IMR-90 (cell line): ENCODE data around the gene BCL2L2. TPM values are rescaled to one million over a fixed set of nuclear protein-coding genes. Genes with fewer than 3 reads are reported as not detected.
A peak's percentile ranks its signal among the peaks of the same experiment; 100 is the strongest.

Source experiments
- ATAC-seq: fragments of 200-7000 bp; cut with Tn5 transposase; 2 replicates; pipeline ENCODE4 v1.9.1; 2020; ENCODE audit warnings: low read depth, mild to moderate bottlenecking, moderate library complexity
- BruUV-seq: library from RNA; stranded (reverse); fragments of 400-500 nt; replicated peaks from 2 replicates; lab custom pipeline; 2021; lab: Mats Ljungman, UMichigan
- CTCF ChIA-PET: fragments of 300-600 bp; formaldehyde crosslinking; extraction: SDS; loops from one replicate; lab custom pipeline; 2021; ENCODE audit warnings: antibody characterized with exemption; lab: Yijun Ruan, JAX
- POLR2A ChIA-PET: fragments of 300-600 bp; sonication (Branson Sonifier 250); formaldehyde crosslinking; loops from one replicate; lab custom pipeline; 2022; ENCODE audit warnings: antibody characterized with exemption; ENCODE audit not compliant: unreplicated experiment; lab: Charles Lee
- DNase-seq: peaks from one replicate; pipeline ENCODE4 v3.0.0; 2013
- H2AFZ ChIP-seq: replicated peaks from 2 replicates; pipeline ENCODE3; 2013; ENCODE audit warnings: low read length, mild to moderate bottlenecking; ENCODE audit not compliant: poor library complexity
- H2AK5ac ChIP-seq: 2 replicates; pipeline ENCODE4 v1.6.1; 2013; ENCODE audit warnings: low read depth, low read length, inconsistent platforms
- H2AK9ac ChIP-seq: replicated peaks from 2 replicates; pipeline ENCODE3; 2013; ENCODE audit warnings: mild to moderate bottlenecking, low read depth, low read length, moderate library complexity; ENCODE audit not compliant: poor library complexity
- H2BK120ac ChIP-seq: 2 replicates; pipeline ENCODE4 v1.6.1; 2013; ENCODE audit warnings: low read depth, low read length, inconsistent platforms
- H2BK15ac ChIP-seq: 3 replicates; pipeline ENCODE4 v1.6.1; 2013; ENCODE audit warnings: low read depth, low read length, inconsistent platforms
- H2BK20ac ChIP-seq: 2 replicates; pipeline ENCODE4 v1.6.1; 2013; ENCODE audit warnings: low read depth, mild to moderate bottlenecking, inconsistent platforms, low read length, moderate library complexity
- H2BK5ac ChIP-seq: 2 replicates; pipeline ENCODE4 v1.6.1; 2013; ENCODE audit warnings: mild to moderate bottlenecking, low read depth, low read length, inconsistent platforms; ENCODE audit not compliant: poor library complexity, severe bottlenecking
- H3K14ac ChIP-seq: replicated peaks from 2 replicates; pipeline ENCODE4 v1.6.1; 2013; ENCODE audit warnings: low read depth, low read length, inconsistent platforms
- H3K18ac ChIP-seq: 2 replicates; pipeline ENCODE4 v1.6.1; 2013; ENCODE audit warnings: low read depth, low read length, control low read depth
- H3K23ac ChIP-seq: 2 replicates; pipeline ENCODE4 v1.6.1; 2013; ENCODE audit warnings: low read depth, low read length, inconsistent platforms
- H3K27ac ChIP-seq: 2 replicates; pipeline ENCODE4 v1.5.1; 2013; ENCODE audit warnings: mild to moderate bottlenecking, control low read depth, low read length; ENCODE audit not compliant: insufficient read depth
- H3K27me3 ChIP-seq: 2 replicates; pipeline ENCODE4 v1.6.1; 2013; ENCODE audit warnings: low read length; ENCODE audit not compliant: control insufficient read depth, insufficient read depth
- H3K36me3 ChIP-seq: 2 replicates; pipeline ENCODE4 v1.6.1; 2013; ENCODE audit warnings: low read length, mixed read lengths; ENCODE audit not compliant: control insufficient read depth, insufficient read depth
- H3K4ac ChIP-seq: 2 replicates; pipeline ENCODE4 v1.6.1; 2013; ENCODE audit warnings: low read depth, low read length, inconsistent platforms
- H3K4me1 ChIP-seq: 2 replicates; pipeline ENCODE4 v1.6.1; 2013; ENCODE audit warnings: low read length, mixed read lengths; ENCODE audit not compliant: control insufficient read depth, insufficient read depth
- H3K4me2 ChIP-seq: 2 replicates; pipeline ENCODE4 v1.6.1; 2013; ENCODE audit warnings: low read depth, mild to moderate bottlenecking, control low read depth, low read length, moderate library complexity
- H3K4me3 ChIP-seq: 2 replicates; pipeline ENCODE4 v1.5.1; 2013; ENCODE audit warnings: low read depth, mild to moderate bottlenecking, control low read depth, low read length, moderate library complexity; ENCODE audit not compliant: insufficient read depth
- H3K56ac ChIP-seq: 2 replicates; pipeline ENCODE4 v1.6.1; 2013; ENCODE audit warnings: low read length, inconsistent platforms; ENCODE audit not compliant: insufficient read depth; ENCODE audit errors: extremely low read depth
- H3K79me1 ChIP-seq, 2 experiments: 2 replicates each; pipeline ENCODE4 v1.6.1; 2013; ENCODE audit warnings: low read length in 2 of 2, inconsistent platforms in 1 of 2, low read depth in 1 of 2
- H3K9ac ChIP-seq: 2 replicates; pipeline ENCODE4 v1.6.1; 2013; ENCODE audit warnings: low read depth, low read length, control low read depth
- H3K9me1 ChIP-seq: 2 replicates; pipeline ENCODE4 v1.6.1; 2013; ENCODE audit warnings: low read length, inconsistent platforms; ENCODE audit not compliant: insufficient read depth
- H3K9me3 ChIP-seq: 2 replicates; pipeline ENCODE4 v1.6.1; 2013; ENCODE audit warnings: low read length; ENCODE audit not compliant: control insufficient read depth, insufficient read depth
- H4K20me1 ChIP-seq: 2 replicates; pipeline ENCODE4 v1.6.1; 2013; ENCODE audit warnings: low read length, inconsistent platforms; ENCODE audit not compliant: insufficient read depth
- H4K5ac ChIP-seq: 2 replicates; pipeline ENCODE4 v1.6.1; 2013; ENCODE audit warnings: mild to moderate bottlenecking, low read depth, low read length, control low read depth
- H4K8ac ChIP-seq, 2 experiments: 2 replicates each; pipeline ENCODE4 v1.6.1; 2013; ENCODE audit warnings: low read depth in 2 of 2, low read length in 2 of 2, control low read depth in 1 of 2, inconsistent platforms in 1 of 2
- H4K91ac ChIP-seq: 2 replicates; pipeline ENCODE4 v1.6.1; 2013; ENCODE audit warnings: low read depth, low read length, inconsistent platforms; ENCODE audit not compliant: insufficient read depth
- MXI1 ChIP-seq: IDR thresholded peaks from 2 replicates; pipeline ENCODE4 v1.6.1; 2012; ENCODE audit warnings: low read depth, mild to moderate bottlenecking, low read length, moderate library complexity, borderline replicate concordance
- POLR2A ChIP-seq: IDR thresholded peaks from 2 replicates; pipeline ENCODE4 v1.6.1; 2012; ENCODE audit warnings: mild to moderate bottlenecking, low read depth, low read length
- WGBS, 2 experiments: methylation state at CpG; one replicate each; pipeline versions ENCODE4 v1.1.5 to v1.1.7; 2013; ENCODE audit warnings: missing lambda C conversion rate in 2 of 2; ENCODE audit not compliant: insufficient read length in 1 of 2; ENCODE audit errors: extremely low coverage in 2 of 2; 5-methylcytosine and 5-hydroxymethylcytosine counted together
- dilution Hi-C: fragments of 300-500 bp; cut with HindIII; formaldehyde crosslinking; loops from one replicate; pipeline ENCODE4 v1.14.3; 2018; ENCODE audit warnings: low sequenced_read_pairs; ENCODE audit not compliant: unreplicated experiment
- in situ Hi-C: fragments of 300-500 bp; cut with MboI; formaldehyde crosslinking; loops from 3 replicates; pipeline ENCODE4 v1.14.3; 2019; ENCODE audit warnings: low sequenced_read_pairs, inconsistent platforms, mixed read lengths
- intact Hi-C: fragments of 100-400 bp; cut with micrococcal nuclease; formaldehyde crosslinking; loops from 2 replicates; pipeline ENCODE4 v1.10.0; 2022
- polyA plus RNA-seq, 3 experiments: library from polyadenylated mRNA; depleted of rRNA; stranded (reverse); fragments of >200 nt; gene quantifications; 2 replicates each; pipeline ENCODE4 v1.2.3, GENCODE V29; 2012; ENCODE audit warnings: low replicate concordance in 1 of 3
- total RNA-seq: library from RNA; depleted of rRNA; stranded (reverse); fragments of >200 nt; gene quantifications from 2 replicates; pipeline ENCODE4 v1.2.3, GENCODE V29; 2012

BCL2L2 gene
- total and polyA plus RNA-seq, 2 of the 4 experiments (the other 2 are of a cell fraction): 14.5 to 40.9 TPM

DNA sequence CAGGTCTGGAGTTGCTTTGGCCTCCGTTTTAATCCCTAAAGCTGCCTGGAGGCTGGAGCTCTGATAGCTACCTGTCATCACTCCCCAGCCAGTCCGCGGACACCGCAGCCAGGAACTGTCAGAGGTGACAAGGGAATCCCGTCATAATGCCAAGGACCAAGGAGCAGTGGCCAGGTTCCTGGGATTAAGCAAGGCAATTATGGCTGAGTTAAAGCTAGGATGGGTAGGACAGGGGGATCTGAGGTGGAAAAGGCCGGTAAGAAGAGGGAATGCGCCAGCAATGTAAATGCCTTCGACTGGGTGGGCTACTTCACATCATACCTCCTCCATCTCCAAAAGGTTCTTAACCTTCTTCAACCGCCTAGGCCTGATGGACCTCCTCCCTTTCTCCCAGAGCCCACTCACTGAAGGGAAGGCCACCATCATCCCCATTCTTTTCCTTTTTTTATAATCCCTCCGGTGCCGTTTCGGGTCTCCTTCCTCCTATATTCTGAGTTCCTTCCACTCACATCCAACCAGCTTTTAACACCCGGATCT, 5.9 kb upstream of the BCL2L2 start:
- POLR2A ChIA-PET: interaction anchor here (0.6 kb wide), 1 partner anchor 206 kb away, joined by 4 read pairs; the partner anchor contains the start of gene ACIN1
- CTCF ChIA-PET: interaction anchor here (0.6 to 3.6 kb wide), 7 partner anchors 8 to 180 kb away, joined by 3 to 10 read pairs (median 4); partner anchors contain the start of gene PABPN1
- peak overlapping the region; percentile 91 for H3K18ac ChIP-seq
- peak overlapping the region; percentile 92 for H2AFZ ChIP-seq
- no peaks in the 10 kb centered on the region for H3K36me3 ChIP-seq
- peak overlapping the region; percentile 74 for H3K4me3 ChIP-seq
- peak overlapping the region; percentile 96 for H3K4ac ChIP-seq
- H2BK15ac ChIP-seq: peak overlapping the region; percentile 39; the same call in 1 of the 3 replicates
- peak overlapping the region; percentile 94 to 95 for H4K8ac ChIP-seq
- intact Hi-C loops (loop anchor here (1.0 to 10.0 kb wide), 3 partner anchors 35 to 746 kb away; no protein-coding TSS in a partner anchor), in situ Hi-C loops (loop anchor here (10.0 to 25.0 kb wide), 4 partner anchors 186 to 1137 kb away; partner anchors contain the start of genes CBLN3, CEBPE, EMC9 and FITM1), dilution Hi-C loops (no loop called here)
- H2BK5ac ChIP-seq: peak overlapping the region; percentile 80
- H4K91ac ChIP-seq: peak overlapping the region; percentile 91
- H2AK9ac ChIP-seq: peak overlapping the region; percentile 94
- peak; percentile 13 for DNase-seq
- peak overlapping the region; percentile 90 for H3K27ac ChIP-seq
- H2BK20ac ChIP-seq: no peak overlapping the region
- no peaks in the 10 kb centered on the region for H3K9me1 ChIP-seq
- peak overlapping the region; percentile 36 for H4K5ac ChIP-seq
- H3K56ac ChIP-seq: peak overlapping the region; percentile 96
- peak overlapping the region; percentile 75 for H2BK120ac ChIP-seq
- BruUV-seq: TSS peak; percentile 59
- peak overlapping the region; percentile 95 for H3K4me2 ChIP-seq
- no peaks in the 10 kb centered on the region for H3K27me3 ChIP-seq
- TF ChIP-seq POLR2A: peak; percentile 74
- TF ChIP-seq MXI1: no peak
- peaks cover 3% of the 10 kb centered on the region; the same call in 1 of the 2 replicates for H4K20me1 ChIP-seq
- peak overlapping the region; percentile 99 for H3K14ac ChIP-seq
- no peak for ATAC-seq
- no peaks in the 10 kb centered on the region for H3K9me3 ChIP-seq
- H3K4me1 ChIP-seq: no peaks in the 10 kb centered on the region; the same call in 1 of the 2 replicates
- peak overlapping the region; percentile 97 for H3K9ac ChIP-seq
- WGBS, 2 experiments: 0% methylated on average over 2 of the region's 13 CpGs; no CpG with 5 or more reads in 1 of the 2 experiments
- H3K23ac ChIP-seq: peak overlapping the region; percentile 99
- H2AK5ac ChIP-seq: peak overlapping the region; percentile 93
- H3K79me1 ChIP-seq: peaks cover 7 to 19% of the 10 kb centered on the region in 2 experiments; a peak in 3 of 4 replicates
